Left lobe of liver (tissue), 2 donors: ENCODE results near the gene EIF2S2. TPM values are rescaled to one million over a fixed set of nuclear protein-coding genes. Genes with fewer than 3 reads are reported as not detected.
A peak's percentile ranks its signal among the peaks of the same experiment; 100 is the strongest.
"Not testable (repeated sequence)": the region's sequence is repeated elsewhere in the genome, so short reads cannot be mapped to it uniquely, and the experiment has no call there.

Experiments used
- ATAC-seq: fragments of 200-7000 bp; cut with Tn5 transposase; one replicate; pipeline ENCODE4 v1.9.1; 2020; ENCODE audit warnings: mild to moderate bottlenecking, moderate library complexity
- DNase-seq: peaks from one replicate; pipeline ENCODE4 v3.0.0-alpha.2; 2020; ENCODE audit warnings: low spot score
- total RNA-seq: library from RNA; stranded (reverse); gene quantifications from one replicate; pipeline ENCODE4 v1.2.1, GENCODE V29; 2021
- donor health status: DM: no; HTN: no; CAD: no; lungs with moderate emphysema.
- donor health status: DM: no; HTN: yes; CAD: no.

The EIF2S2 gene
- 20.2 TPM for total RNA-seq

GRCh38 chr20:34111702-34112599, at the start of gene EIF2S2:
TSS of gene EIF2S2 (minus strand) at chr20:34112243. CDS start at chr20:34112110, 133 bp downstream.
- ATAC-seq (peak; percentile 92), DNase-seq (peak; percentile 97)

GRCh38 chr20:34157697-34158096, 45.7 kb upstream of the EIF2S2 start:
- ATAC-seq, DNase-seq: not testable (repeated sequence)

GRCh38 chr20:34155836-34156235, 43.8 kb upstream of the EIF2S2 start:
- no peak for DNase-seq
- no peak for ATAC-seq

GRCh38 chr20:34153169-34153568, 41.1 kb upstream of the EIF2S2 start:
- not testable (repeated sequence) for ATAC-seq, DNase-seq

- not testable (repeated sequence) for DNase-seq, ATAC-seq
These were observed 40.0 kb upstream of the EIF2S2 start for GRCh38 chr20:34152073-34152472.

GRCh38 chr20:34150306-34151000, 38.4 kb upstream of the EIF2S2 start:
- DNase-seq = no peak
- no peak for ATAC-seq

- no peak for ATAC-seq
- no peak for DNase-seq
These were observed 33.3 kb upstream of the EIF2S2 start for GRCh38 chr20:34145280-34145819.

GRCh38 chr20:34143951-34144350, 31.9 kb upstream of the EIF2S2 start:
- no peak for ATAC-seq
- no peak for DNase-seq

GRCh38 chr20:34142121-34142520, 30.1 kb upstream of the EIF2S2 start:
- no peak for ATAC-seq
- DNase-seq = no peak

GRCh38 chr20:34141293-34141692, 29.2 kb upstream of the EIF2S2 start:
- ATAC-seq = no peak
- no peak for DNase-seq

GRCh38 chr20:34135525-34136275, 23.7 kb upstream of the EIF2S2 start:
- not testable (repeated sequence) for DNase-seq, ATAC-seq

GRCh38 chr20:34133365-34133860, 21.4 kb upstream of the EIF2S2 start:
- not testable (repeated sequence) for DNase-seq, ATAC-seq

GRCh38 chr20:34132943-34133342, 20.9 kb upstream of the EIF2S2 start:
- ATAC-seq = not testable (repeated sequence)

GRCh38 chr20:34132491-34132890, 20.4 kb upstream of the EIF2S2 start:
- not testable (repeated sequence) for DNase-seq, ATAC-seq

More at GRCh38 chr20:34132943-34133342, 20.9 kb upstream of the EIF2S2 start:
- not testable (repeated sequence) for DNase-seq

- no peak for ATAC-seq
- no peak for DNase-seq
These were observed 19.4 kb upstream of the EIF2S2 start for GRCh38 chr20:34131491-34131890.

- peak; percentile 54 for DNase-seq
- ATAC-seq = peak; percentile 100
These were observed 17.6 kb upstream of the EIF2S2 start for GRCh38 chr20:34129518-34130162.

- DNase-seq (no peak), ATAC-seq (no peak)
These were observed 15.7 kb upstream of the EIF2S2 start for GRCh38 chr20:34127792-34128191.

- ATAC-seq (no peak), DNase-seq (no peak)
These were observed 12.6 kb upstream of the EIF2S2 start for GRCh38 chr20:34124469-34125249.

- ATAC-seq (no peak), DNase-seq (no peak)
These were observed 11.3 kb upstream of the EIF2S2 start for GRCh38 chr20:34123309-34123708.
